H1 (cell line): Measurements from ENCODE around the gene ANKRD13B.

Source experiments
- BACH1 ChIP-seq: IDR thresholded peaks from 2 replicates; pipeline ENCODE4 v1.6.1; 2012; ENCODE audit warnings: low read length, improper control_type of control experiment
- CEBPB ChIP-seq: IDR thresholded peaks from 2 replicates; pipeline ENCODE4 v1.6.1; 2012; ENCODE audit warnings: low read depth, low read length
- CTCF ChIP-seq, 3 experiments: IDR thresholded peaks; 1 replicate in 2 of 3; 2 replicates in 1 of 3; pipeline versions ENCODE4 v1.5.1 to v1.6.1; 2011; ENCODE audit warnings: low read length in 3 of 3, mild to moderate bottlenecking in 3 of 3, inconsistent platforms in 2 of 3, low read depth in 1 of 3, moderate library complexity in 1 of 3; ENCODE audit not compliant: insufficient read depth in 1 of 3; ENCODE audit errors: control extremely low read depth in 1 of 3
- EP300 ChIP-seq, 2 experiments: IDR thresholded peaks; 1 replicate in 1 of 2; 2 replicates in 1 of 2; pipeline ENCODE4 v1.6.1; 2011 to 2012; ENCODE audit warnings: low read depth in 2 of 2, low read length in 2 of 2, mild to moderate bottlenecking in 2 of 2, borderline replicate concordance in 1 of 2, inconsistent platforms in 1 of 2, moderate library complexity in 1 of 2
- HDAC6 ChIP-seq: IDR thresholded peaks from one replicate; pipeline ENCODE4 v1.7.1; 2012; ENCODE audit warnings: low read depth, mild to moderate bottlenecking, inconsistent platforms, low read length, moderate library complexity
- NRF1 ChIP-seq: IDR thresholded peaks from 2 replicates; pipeline ENCODE4 v1.6.1; 2011; ENCODE audit warnings: mild to moderate bottlenecking, low read depth, low read length, improper control_type of control experiment
- POLR2A ChIP-seq, 2 experiments: IDR thresholded peaks; 1 replicate in 1 of 2; 2 replicates in 1 of 2; pipeline ENCODE4 v1.6.1; 2011; ENCODE audit warnings: low read depth in 2 of 2, low read length in 2 of 2, mild to moderate bottlenecking in 2 of 2; ENCODE audit errors: control extremely low read depth in 1 of 2
- RFX5 ChIP-seq: IDR thresholded peaks from 2 replicates; pipeline ENCODE4 v1.6.1; 2011; ENCODE audit warnings: low read depth, low read length, improper control_type of control experiment, borderline replicate concordance
- RXRA ChIP-seq: IDR thresholded peaks from 2 replicates; pipeline ENCODE4 v1.6.1; 2011; ENCODE audit warnings: low read depth, mild to moderate bottlenecking, low read length, moderate library complexity; ENCODE audit not compliant: insufficient read depth
- SP1 ChIP-seq: IDR thresholded peaks from 2 replicates; pipeline ENCODE4 v1.6.1; 2011; ENCODE audit warnings: low read depth, low read length
- SP4 ChIP-seq: IDR thresholded peaks from 2 replicates; pipeline ENCODE4 v1.6.1; 2012; ENCODE audit warnings: low read length, inconsistent platforms
- YY1 ChIP-seq: IDR thresholded peaks from 2 replicates; pipeline ENCODE4 v1.6.1; 2011; ENCODE audit warnings: low read depth, mild to moderate bottlenecking, low read length
- ZNF274 ChIP-seq: IDR thresholded peaks from 2 replicates; pipeline ENCODE4 v1.7.0; 2012; ENCODE audit warnings: low read length, borderline replicate concordance; ENCODE audit errors: extremely low read depth

DNA sequence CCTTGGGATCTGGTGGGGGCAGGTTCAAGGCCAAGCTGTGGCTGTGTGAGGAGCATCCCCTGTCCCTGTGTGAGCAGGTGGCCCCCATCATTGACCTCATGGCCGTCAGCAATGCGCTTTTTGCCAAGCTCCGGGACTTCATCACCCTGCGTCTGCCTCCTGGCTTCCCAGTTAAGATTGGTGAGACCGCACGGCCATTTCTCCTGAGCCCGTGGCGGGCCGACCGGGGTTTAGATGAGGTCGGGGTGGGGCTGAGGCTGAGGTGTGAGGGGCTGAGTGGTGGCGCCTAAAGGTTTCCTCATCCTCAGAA, 19.1 kb downstream of the ANKRD13B start:
- TF ChIP-seq CTCF (IDR thresholded peaks at IDR 0.05; ENCODE audit: control extremely low read depth in 1 of 3, insufficient read depth in 1 of 3, low read depth in 1 of 3, low read length in 3 of 3) (no peak), POLR2A (IDR thresholded peaks at IDR 0.05; ENCODE audit: control extremely low read depth in 1 of 2, low read depth in 2 of 2, low read length in 2 of 2) (no peak), RXRA (no peak), ZNF274 (no peak), SP4 (no peak), BACH1 (no peak), CEBPB (no peak), HDAC6 (no peak), EP300 (IDR thresholded peaks at IDR 0.05; ENCODE audit: borderline replicate concordance in 1 of 2, low read depth in 2 of 2, low read length in 2 of 2) (no peak), YY1 (no peak), SP1 (no peak), NRF1 (no peak), RFX5 (no peak)
